Natural killer cell (primary cell): Measurements from ENCODE around the gene ALOX12B. TPM values are rescaled to one million over a fixed set of nuclear protein-coding genes. Genes with fewer than 3 reads are reported as not detected.
"Not testable (repeated sequence)": the region's sequence is repeated elsewhere in the genome, so short reads cannot be mapped to it uniquely, and the experiment has no call there.

Source experiments
- ATAC-seq, 3 donors: fragments of 150-1000 bp in 2 of 3; fragments of 200-7000 bp in 1 of 3; cut with Tn5 transposase; 1 replicate in 1 of 3; 2 replicates in 2 of 3; pipeline ENCODE4 v1.10.0; 2021; ENCODE audit warnings: mild to moderate bottlenecking in 2 of 3, moderate library complexity in 2 of 3
- DNase-seq, 2 donors: peaks; one replicate each; pipeline versions ENCODE4 v3.0.0 to v3.0.0-alpha.2; 2013 to 2021; ENCODE audit warnings: mixed read lengths in 1 of 2
- H3K27ac ChIP-seq: one replicate; pipeline ENCODE4 v1.5.1; 2013; ENCODE audit warnings: mild to moderate bottlenecking, low read length
- H3K27me3 ChIP-seq: one replicate; pipeline ENCODE4 v1.6.1; 2013; ENCODE audit warnings: low read length; ENCODE audit not compliant: control insufficient read depth, insufficient read depth
- H3K36me3 ChIP-seq: one replicate; pipeline ENCODE4 v1.6.1; 2013; ENCODE audit warnings: low read length; ENCODE audit not compliant: control insufficient read depth, insufficient read depth
- H3K4me1 ChIP-seq: one replicate; pipeline ENCODE4 v1.6.1; 2013; ENCODE audit warnings: low read length; ENCODE audit not compliant: control insufficient read depth, insufficient read depth
- H3K4me3 ChIP-seq: one replicate; pipeline ENCODE4 v1.5.1; 2013; ENCODE audit warnings: low read length
- H3K9me3 ChIP-seq: one replicate; pipeline ENCODE4 v1.6.1; 2013; ENCODE audit warnings: low read length; ENCODE audit not compliant: control insufficient read depth, insufficient read depth
- H3K27ac Mint-ChIP-seq, 2 donors: one replicate each; pipeline ENCODE4 v1.8.0; 2022; ENCODE audit warnings: mild to moderate bottlenecking in 2 of 2, mixed read lengths in 2 of 2, moderate library complexity in 1 of 2
- H3K27me3 Mint-ChIP-seq, 2 donors: one replicate each; pipeline ENCODE4 v1.8.0; 2022; ENCODE audit warnings: low read depth in 2 of 2, mixed read lengths in 2 of 2
- H3K36me3 Mint-ChIP-seq: one replicate; pipeline ENCODE4 v1.8.0; 2022; ENCODE audit warnings: mixed read lengths
- H3K4me1 Mint-ChIP-seq, 2 donors: one replicate each; pipeline ENCODE4 v1.8.0; 2022; ENCODE audit warnings: mixed read lengths in 2 of 2
- H3K4me3 Mint-ChIP-seq: one replicate; pipeline ENCODE4 v1.8.0; 2022; ENCODE audit warnings: mild to moderate bottlenecking, moderate library complexity, mixed read lengths
- H3K9me3 Mint-ChIP-seq, 2 donors: one replicate each; pipeline ENCODE4 v1.8.0; 2022; ENCODE audit warnings: mixed read lengths in 2 of 2
- WGBS: methylation state at CpG from one replicate; pipeline ENCODE4 v1.1.7; 2013; ENCODE audit warnings: missing lambda C conversion rate; ENCODE audit not compliant: insufficient coverage; 5-methylcytosine and 5-hydroxymethylcytosine counted together
- intact Hi-C: fragments of 100-400 bp; cut with micrococcal nuclease; formaldehyde crosslinking; loops from one replicate; pipeline ENCODE4 v1.14.2; 2022
- total RNA-seq, 4 donors: library from RNA; stranded (reverse); fragments of 120-200 nt in 1 of 4; gene quantifications; one replicate each; pipeline versions ENCODE4 v1.2.3 to v1.2.4, GENCODE V29; 2013 to 2022
- TF ChIP-seq, protein P1 (sequence below): fragments of 200-600 bp; IDR thresholded peaks from one replicate; pipeline ENCODE4 v1.8.0; 2022; ENCODE audit warnings: antibody characterized with exemption

Gene ALOX12B
- total RNA-seq, 3 donors from 2014 or later (not counting 1 experiment from before 2014, with no cell fraction given), result 0.29 to 0.58 (median 0.56) TPM

DNA sequence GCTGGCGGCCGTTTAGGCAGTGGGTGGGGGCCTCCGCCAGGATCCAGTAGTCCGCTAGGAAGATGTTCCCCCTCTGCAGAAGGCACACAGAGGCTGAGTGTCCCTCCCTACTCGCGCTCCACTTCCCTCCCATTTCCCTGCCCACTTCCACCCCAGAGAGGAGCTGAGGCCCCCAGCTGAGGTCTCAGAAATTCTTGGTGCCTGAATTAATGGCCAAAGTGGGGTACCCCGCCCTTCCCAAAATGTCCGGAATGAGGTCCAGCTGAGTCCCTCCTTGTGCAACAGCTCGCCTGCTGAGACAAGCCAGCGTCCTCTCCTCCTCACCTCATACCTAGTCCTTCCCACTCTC is 22.9 kb upstream of the ALOX12B start:
- H3K4me1 Mint-ChIP-seq, result peaks cover 0 to 4% of the 10 kb centered on the region in 2 donors
- H3K27ac ChIP-seq, result no peak overlapping the region
- WGBS, result 21% methylated on average over 10 of the region's 10 CpGs
- peaks cover 9% of the 10 kb centered on the region for H3K4me1 ChIP-seq
- no peak overlapping the region for H3K27ac Mint-ChIP-seq
- intact Hi-C loops, result loop anchor here (2.0 kb wide), 1 partner anchor 50 kb away; no protein-coding TSS in a partner anchor
- H3K9me3 Mint-ChIP-seq, result no peaks in the 10 kb centered on the region
- H3K36me3 Mint-ChIP-seq, result no peaks in the 10 kb centered on the region
- no peak for DNase-seq
- H3K27me3 ChIP-seq, result peaks cover 30% of the 10 kb centered on the region
- no peaks in the 10 kb centered on the region for H3K9me3 ChIP-seq
- no peak overlapping the region for H3K4me3 Mint-ChIP-seq
- no peaks in the 10 kb centered on the region for H3K36me3 ChIP-seq
- TF ChIP-seq, protein P1, sequence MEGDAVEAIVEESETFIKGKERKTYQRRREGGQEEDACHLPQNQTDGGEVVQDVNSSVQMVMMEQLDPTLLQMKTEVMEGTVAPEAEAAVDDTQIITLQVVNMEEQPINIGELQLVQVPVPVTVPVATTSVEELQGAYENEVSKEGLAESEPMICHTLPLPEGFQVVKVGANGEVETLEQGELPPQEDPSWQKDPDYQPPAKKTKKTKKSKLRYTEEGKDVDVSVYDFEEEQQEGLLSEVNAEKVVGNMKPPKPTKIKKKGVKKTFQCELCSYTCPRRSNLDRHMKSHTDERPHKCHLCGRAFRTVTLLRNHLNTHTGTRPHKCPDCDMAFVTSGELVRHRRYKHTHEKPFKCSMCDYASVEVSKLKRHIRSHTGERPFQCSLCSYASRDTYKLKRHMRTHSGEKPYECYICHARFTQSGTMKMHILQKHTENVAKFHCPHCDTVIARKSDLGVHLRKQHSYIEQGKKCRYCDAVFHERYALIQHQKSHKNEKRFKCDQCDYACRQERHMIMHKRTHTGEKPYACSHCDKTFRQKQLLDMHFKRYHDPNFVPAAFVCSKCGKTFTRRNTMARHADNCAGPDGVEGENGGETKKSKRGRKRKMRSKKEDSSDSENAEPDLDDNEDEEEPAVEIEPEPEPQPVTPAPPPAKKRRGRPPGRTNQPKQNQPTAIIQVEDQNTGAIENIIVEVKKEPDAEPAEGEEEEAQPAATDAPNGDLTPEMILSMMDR, result no peak
- H3K4me3 ChIP-seq, result no peak overlapping the region
- peaks cover 39 to 47% of the 10 kb centered on the region in 2 donors for H3K27me3 Mint-ChIP-seq
- no peak for ATAC-seq

DNA sequence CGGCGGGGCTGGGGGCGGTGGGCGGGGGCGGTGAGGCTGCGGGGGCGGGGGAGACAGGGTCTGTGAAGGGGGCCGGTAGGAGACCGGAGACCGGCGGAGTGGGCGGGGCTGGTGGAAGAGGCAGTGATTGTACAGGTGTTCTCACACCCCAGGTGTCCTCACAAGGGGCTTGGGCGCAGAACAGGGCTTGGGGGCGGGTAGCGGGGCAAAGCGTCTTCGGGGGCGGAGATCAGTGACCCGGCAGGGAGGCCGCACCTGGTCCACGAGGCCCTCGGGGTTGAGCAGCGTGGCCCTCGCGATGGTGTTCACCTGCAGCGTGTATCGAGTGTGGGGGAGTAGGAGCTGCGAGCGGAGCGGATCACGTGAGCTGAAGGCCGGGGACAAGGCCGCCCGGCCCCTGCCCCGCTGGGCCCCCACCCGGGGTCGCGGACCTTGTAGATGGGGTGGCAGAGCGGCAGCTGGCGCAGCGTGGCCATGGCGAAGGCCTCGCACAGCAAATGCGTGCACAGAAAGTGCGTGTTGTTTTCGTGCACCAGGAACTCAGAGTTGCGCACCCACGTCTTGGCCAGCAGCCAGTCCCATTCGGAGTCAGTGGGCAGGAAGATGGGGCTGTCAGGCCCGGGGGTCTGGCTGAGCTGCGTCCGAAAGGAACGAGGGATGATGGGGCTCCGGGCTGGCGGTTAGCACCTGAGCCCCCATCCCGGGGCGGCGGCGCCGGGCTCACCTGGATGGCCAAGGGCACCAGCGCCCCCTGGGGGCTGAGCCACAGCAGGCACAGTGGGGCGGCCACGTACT is 22.3 kb upstream of the ALOX12B start:
- 18% methylated on average over 59 of the region's 63 CpGs for WGBS

DNA sequence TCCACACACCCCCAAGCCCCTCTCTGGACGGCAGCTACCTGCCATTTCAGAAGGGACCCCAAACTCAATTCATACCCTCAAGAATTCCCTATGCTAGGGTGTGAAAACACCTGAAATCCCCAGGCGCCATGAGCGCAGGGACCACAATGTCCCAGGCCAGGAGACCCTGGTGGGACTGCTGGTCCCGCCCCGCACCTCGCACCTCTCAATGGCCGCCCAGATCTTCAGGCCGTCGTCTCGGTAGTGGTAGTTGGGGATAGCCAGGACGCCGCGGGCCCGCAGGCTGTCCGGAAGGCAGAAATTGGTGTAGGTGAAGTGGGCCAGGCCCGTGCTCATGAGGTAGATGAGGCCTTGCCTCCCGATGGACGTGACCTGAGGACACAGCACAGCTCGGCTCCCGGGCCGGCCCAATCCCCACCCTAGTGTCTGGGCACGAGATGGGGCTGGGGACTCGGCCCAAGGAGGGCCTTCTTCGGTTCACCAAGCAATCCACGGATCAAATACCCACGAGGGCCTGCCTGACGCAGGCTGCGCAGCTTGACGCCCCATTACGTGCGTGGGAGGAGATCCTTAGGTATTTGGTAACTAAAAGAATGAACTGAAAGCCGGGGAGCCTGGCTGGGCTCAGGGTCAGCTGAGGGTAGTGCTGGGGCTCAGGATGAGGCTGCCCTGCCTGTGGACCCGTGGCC is 21.6 kb upstream of the ALOX12B start:
- TF ChIP-seq, protein P1, result no peak
- Mint-ChIP-seq H3K36me3 (no peaks in the 10 kb centered on the region), H3K4me1 (peaks cover 0 to 4% of the 10 kb centered on the region in 2 donors), H3K9me3 (no peaks in the 10 kb centered on the region), H3K4me3 (no peak overlapping the region), H3K27ac (no peak overlapping the region), H3K27me3 (peaks cover 26 to 37% of the 10 kb centered on the region in 2 donors)
- WGBS, result 92% methylated on average over 33 of the region's 33 CpGs
- no peaks in the 10 kb centered on the region for H3K9me3 ChIP-seq
- H3K27me3 ChIP-seq, result peaks cover 22% of the 10 kb centered on the region
- H3K27ac ChIP-seq, result no peak overlapping the region
- ATAC-seq (no peak), DNase-seq (no peak)
- no peaks in the 10 kb centered on the region for H3K36me3 ChIP-seq
- intact Hi-C loops, result no loop called here
- H3K4me1 ChIP-seq, result peaks cover 9% of the 10 kb centered on the region
- H3K4me3 ChIP-seq, result no peak overlapping the region

More for the DNA sequence above, 22.3 kb upstream of the ALOX12B start:
- ATAC-seq, result peak; percentile 82 to 98 (median 97)
- H3K36me3 Mint-ChIP-seq, result no peaks in the 10 kb centered on the region
- intact Hi-C loops, result loop anchor here (2.0 kb wide), 1 partner anchor 49 kb away; no protein-coding TSS in a partner anchor
- DNase-seq, result peak; percentile 71 to 92
- H3K27ac ChIP-seq, result no peak overlapping the region
- H3K4me3 Mint-ChIP-seq, result peak overlapping the region; percentile 26
- H3K36me3 ChIP-seq, result no peaks in the 10 kb centered on the region
- peaks cover 26% of the 10 kb centered on the region for H3K27me3 ChIP-seq
- TF ChIP-seq, protein P1, result peak; percentile 95
- no peaks in the 10 kb centered on the region for H3K9me3 ChIP-seq
- H3K4me1 ChIP-seq, result peaks cover 9% of the 10 kb centered on the region
- H3K27ac Mint-ChIP-seq, result no peak overlapping the region
- H3K27me3 Mint-ChIP-seq, result peaks cover 33 to 45% of the 10 kb centered on the region in 2 donors
- no peaks in the 10 kb centered on the region for H3K9me3 Mint-ChIP-seq
- peaks cover 0 to 4% of the 10 kb centered on the region in 2 donors for H3K4me1 Mint-ChIP-seq
- H3K4me3 ChIP-seq, result peak overlapping the region; percentile 31

DNA sequence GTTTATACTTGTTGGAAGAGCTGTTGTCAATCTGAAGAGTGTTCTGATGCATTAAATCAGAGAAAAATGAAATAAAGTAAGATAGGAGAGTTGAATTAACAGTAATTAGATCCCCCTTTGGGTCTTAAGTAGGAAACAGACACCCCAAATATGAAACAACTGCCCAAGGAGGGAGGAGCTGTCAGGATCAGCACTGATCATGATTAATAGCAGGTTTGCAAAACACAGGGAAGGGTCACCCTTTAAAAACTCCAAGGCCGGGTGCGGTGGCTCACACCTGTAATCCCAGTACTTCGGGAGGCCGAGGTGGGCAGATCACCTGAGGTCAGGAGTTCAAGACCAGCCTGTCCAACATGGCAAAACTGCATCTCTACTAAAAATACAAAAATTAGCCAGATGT is 19.5 kb upstream of the ALOX12B start:
- peaks cover 13% of the 10 kb centered on the region for H3K27me3 ChIP-seq
- H3K4me3 ChIP-seq, H3K27ac Mint-ChIP-seq, H3K9me3 ChIP-seq, H3K9me3 Mint-ChIP-seq, ATAC-seq, DNase-seq, H3K36me3 Mint-ChIP-seq, H3K4me1 Mint-ChIP-seq, H3K27ac ChIP-seq, H3K4me1 ChIP-seq, H3K36me3 ChIP-seq, intact Hi-C loops, H3K4me3 Mint-ChIP-seq: not testable (repeated sequence)
- WGBS, result 88% methylated on average over 4 of the region's 4 CpGs
- H3K27me3 Mint-ChIP-seq, result peaks cover 16 to 24% of the 10 kb centered on the region in 2 donors
